Endothelial cell of umbilical vein (primary cell): ENCODE measurements around the gene ARL6IP4.

Experiments used
- CTCF ChIP-seq, 2 donors: IDR thresholded peaks; 1 replicate in 1 of 2; 2 replicates in 1 of 2; pipeline ENCODE4 v1.5.1; 2011; ENCODE audit warnings: low read length in 2 of 2, mild to moderate bottlenecking in 2 of 2, moderate library complexity in 2 of 2, control low read depth in 1 of 2, inconsistent platforms in 1 of 2, low read depth in 1 of 2; ENCODE audit not compliant: insufficient read depth in 1 of 2; ENCODE audit errors: extremely low read depth in 1 of 2
- POLR2AphosphoS5 ChIP-seq: IDR thresholded peaks from 2 replicates; pipeline ENCODE4 v1.6.1; 2012; ENCODE audit warnings: low read depth, mild to moderate bottlenecking, control low read depth, low read length, moderate library complexity; ENCODE audit not compliant: insufficient read depth

DNA sequence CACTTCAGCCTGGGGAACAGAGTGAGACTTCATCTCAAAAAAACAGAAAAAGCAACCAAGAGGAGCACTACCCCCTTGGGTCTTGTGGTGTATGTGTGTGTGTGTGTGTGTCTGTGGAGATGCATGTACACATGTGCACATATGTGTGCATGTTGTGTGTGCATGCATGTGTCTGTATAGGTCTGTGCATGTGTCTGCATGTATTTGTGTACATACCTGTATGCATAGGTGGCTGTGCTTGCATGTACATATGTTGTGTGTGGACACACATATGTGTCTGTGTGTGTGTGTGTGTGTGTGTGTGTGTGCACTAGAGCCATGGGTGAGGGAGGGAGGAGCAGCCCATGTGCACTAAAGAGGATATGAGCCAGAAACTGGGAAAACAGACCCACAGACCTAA lies 49.1 kb downstream of the ARL6IP4 start:
- TF ChIP-seq CTCF (IDR thresholded peaks at IDR 0.05; ENCODE audit: extremely low read depth in 1 of 2, insufficient read depth in 1 of 2, low read depth in 1 of 2, low read length in 2 of 2) (no peak), POLR2AphosphoS5 (no peak)
